Smooth muscle cell of the brain vasculature (primary cell): ENCODE data around the gene HDLBP.

Experiments
- DNase-seq: peaks from one replicate; pipeline ENCODE4 v3.0.0-alpha.2; 2012; ENCODE audit warnings: low read depth, low spot score

The HDLBP gene

GRCh38 chr2:241249654-241250053, 65.8 kb downstream of the HDLBP start:
- DNase-seq = no peak

- DNase-seq = no peak
Observed at GRCh38 chr2:241248897-241249296, 66.6 kb downstream of the HDLBP start.

- no peak for DNase-seq
Observed at GRCh38 chr2:241248289-241248688, 67.2 kb downstream of the HDLBP start.

GRCh38 chr2:241244368-241244767, 71.1 kb downstream of the HDLBP start:
- DNase-seq = no peak

DNA sequence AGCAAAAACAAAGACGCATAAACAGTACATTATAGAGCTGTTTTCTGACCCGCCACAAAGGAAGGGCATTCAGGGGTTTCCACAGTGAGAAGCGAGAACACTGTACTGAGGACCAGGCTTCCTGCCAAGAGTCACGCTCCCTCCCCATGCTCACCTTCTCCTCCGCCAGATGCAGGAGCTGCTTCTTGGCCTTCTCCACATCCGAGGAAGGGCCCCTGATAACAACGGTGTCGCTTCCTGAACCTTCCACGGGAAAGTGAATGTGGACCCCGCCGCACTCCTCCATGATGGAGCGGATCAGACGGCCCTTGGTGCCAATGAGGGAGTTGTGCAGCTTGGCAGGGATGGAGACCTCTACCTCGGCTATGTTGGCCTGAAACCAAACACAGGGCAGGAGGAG, 73.2 kb downstream of the HDLBP start:
- DNase-seq = no peak

DNA sequence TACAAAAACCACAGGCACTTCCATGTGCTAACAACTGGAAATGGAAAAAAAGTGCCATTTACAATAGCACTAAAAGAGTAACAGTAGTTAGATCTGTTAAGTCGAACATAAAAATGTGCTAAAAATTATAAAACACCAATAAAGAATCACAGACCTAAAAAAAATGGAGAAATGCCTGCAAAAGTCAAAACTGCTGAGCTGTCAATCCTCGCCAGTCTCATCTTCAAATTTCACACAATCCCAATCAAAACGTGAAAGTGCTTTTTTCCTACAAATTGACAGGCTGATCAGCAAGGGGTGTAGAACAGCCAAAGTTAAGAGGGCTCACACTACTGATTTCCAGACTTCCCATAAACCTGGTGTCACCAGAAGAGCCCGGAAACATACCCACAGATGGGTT, 73.8 kb downstream of the HDLBP start:
- DNase-seq = no peak

- no peak for DNase-seq
Observed at GRCh38 chr2:241240320-241241004, 75.0 kb downstream of the HDLBP start.

DNA sequence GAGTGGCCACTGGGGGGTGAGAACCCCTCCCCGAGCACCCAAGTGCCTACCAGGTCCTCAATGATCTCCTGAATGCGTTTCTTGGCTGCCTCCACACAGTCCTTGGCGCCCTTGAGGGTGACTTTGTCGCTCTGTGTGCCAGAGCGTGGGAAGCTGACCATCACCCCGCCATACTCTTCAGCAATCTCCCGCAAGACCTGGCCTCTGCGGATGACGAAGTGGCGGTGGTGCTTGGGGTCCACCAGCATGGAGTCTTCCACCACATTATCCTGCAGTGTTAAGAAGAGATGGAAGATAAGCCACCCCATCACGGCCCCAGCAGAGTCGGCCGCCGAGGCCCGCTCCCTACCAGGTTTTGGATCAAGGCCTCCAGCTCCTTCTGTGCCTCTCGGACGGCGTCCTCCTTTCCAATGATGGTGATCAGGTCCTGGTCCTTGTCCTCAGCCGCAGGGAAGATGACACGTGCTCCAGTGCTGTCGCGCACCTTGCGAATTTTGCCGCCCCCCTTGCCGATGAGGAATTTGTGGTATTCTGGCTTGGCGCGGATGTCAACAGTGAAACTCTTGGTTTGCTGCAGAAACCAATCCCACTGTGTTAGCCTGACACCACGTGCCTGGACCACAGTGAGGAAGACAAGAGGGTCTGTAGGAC, 75.8 kb downstream of the HDLBP start:
- no peak for DNase-seq

DNA sequence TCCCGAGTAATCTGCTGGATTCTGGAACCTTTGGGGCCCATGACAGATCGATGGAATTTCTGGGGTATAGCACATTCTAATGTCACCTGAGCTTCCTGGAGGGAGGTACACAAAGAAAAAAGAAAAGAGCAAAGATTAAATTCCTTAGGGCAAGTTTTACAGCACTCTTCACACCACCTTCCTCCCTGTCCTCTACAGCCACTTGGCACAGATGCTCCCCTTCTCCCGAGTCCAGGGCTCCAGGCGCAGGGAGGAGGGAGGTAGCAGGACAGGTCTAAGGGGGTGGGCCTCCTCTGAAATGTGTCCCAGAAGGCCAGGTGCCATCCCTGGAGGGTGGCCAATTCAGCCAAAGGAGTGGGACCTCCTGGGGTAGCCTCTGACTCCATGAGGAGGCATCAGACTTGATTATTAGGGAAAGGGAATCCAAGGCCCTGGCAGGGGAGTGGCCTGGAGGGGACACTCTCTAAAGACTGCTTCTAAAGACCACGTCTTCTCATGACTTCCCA, 76.7 kb downstream of the HDLBP start:
- DNase-seq = no peak

GRCh38 chr2:241237949-241238371, 77.5 kb downstream of the HDLBP start:
- DNase-seq = no peak

DNA sequence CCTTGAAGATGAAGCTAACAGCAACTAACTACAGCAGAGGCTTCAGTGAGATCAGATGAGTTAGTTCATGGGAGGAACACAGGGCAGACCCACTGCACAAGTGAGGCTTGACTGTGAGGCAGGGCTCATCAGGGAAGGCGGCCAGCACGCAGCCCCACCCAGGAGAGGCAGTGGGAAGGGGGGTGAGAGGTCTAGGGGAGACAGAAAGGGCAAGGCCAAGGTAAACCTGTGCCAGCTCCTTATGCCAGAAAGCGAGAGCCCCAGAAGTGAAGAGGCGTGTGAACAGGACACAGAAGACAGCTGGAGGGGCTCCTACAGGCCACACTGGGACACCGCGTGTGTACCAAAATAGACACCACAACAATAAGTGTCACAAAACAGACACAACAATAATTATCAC, 78.4 kb downstream of the HDLBP start:
- no peak for DNase-seq

GRCh38 chr2:241235859-241236593, 79.4 kb downstream of the HDLBP start:
- DNase-seq = no peak

DNA sequence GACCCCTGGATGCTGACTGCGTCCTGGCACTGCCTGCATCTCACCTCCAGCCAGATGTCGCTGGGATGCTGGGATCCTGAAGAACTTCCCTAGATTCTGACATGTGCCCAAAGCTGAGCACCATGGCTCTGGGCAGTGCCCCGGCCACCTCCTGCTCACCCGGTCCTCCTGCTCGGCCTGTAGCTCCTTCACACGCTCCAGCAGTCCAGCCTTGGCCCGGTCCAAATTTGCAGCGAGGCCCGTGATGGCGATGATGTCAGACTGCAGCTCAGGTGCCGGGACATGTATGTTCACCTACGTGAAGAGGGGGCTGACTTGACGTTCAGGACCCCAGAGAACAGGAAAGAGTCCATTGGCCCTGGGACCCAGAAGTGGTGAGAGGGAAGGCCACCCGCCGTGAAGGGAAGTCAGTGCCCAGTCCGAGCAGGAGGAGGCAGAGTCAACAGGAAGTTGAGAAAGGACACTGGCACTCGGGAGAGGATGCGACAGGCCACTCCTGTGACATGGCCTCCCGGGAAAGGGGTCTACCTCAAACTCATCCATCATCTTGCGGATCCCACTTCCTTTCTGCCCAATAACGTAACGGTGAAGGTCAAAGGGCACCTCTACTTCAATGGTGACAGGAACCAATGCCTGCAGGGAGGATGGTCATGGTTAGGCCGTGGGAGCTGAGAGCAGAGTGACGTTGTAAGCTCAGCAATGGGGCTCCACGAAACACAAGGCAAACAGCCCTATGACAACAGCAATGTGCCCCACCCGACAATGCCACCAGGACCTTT, 80.3 kb downstream of the HDLBP start:
- DNase-seq = no peak

DNA sequence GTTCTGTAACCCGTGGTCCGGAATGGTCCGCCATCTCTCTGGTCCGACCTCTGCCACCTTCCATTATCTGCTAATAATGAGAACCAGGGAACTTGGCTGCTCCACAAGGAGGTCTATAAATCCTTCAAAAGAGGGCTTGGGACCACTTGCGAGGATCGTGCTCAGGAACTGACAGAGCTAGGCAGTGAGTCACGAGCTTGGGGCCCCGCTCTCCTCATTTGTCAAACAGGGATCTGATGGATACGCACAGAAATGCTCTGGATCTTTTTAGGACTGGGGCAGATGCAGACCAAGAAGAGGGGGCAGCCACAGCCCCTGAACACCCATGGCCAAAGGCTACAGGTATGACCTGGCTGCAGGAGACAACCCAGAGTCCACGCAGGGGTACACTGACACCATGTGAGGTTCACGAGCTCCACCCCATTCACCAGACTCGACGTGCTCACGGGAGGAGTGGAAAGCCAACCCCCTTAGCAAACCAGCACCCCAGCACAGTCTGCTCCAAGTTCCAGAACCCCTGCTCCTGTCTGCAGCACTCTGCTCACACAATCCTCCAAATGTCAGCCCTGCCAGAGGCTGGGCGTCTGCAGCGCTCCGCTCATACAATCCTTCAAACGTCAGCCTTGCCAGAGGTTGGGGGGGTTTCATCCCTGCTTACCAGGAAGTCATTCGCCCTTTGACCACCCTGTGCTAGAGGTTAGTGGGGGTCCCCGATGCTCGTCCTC, 81.2 kb downstream of the HDLBP start:
- DNase-seq = no peak

DNA sequence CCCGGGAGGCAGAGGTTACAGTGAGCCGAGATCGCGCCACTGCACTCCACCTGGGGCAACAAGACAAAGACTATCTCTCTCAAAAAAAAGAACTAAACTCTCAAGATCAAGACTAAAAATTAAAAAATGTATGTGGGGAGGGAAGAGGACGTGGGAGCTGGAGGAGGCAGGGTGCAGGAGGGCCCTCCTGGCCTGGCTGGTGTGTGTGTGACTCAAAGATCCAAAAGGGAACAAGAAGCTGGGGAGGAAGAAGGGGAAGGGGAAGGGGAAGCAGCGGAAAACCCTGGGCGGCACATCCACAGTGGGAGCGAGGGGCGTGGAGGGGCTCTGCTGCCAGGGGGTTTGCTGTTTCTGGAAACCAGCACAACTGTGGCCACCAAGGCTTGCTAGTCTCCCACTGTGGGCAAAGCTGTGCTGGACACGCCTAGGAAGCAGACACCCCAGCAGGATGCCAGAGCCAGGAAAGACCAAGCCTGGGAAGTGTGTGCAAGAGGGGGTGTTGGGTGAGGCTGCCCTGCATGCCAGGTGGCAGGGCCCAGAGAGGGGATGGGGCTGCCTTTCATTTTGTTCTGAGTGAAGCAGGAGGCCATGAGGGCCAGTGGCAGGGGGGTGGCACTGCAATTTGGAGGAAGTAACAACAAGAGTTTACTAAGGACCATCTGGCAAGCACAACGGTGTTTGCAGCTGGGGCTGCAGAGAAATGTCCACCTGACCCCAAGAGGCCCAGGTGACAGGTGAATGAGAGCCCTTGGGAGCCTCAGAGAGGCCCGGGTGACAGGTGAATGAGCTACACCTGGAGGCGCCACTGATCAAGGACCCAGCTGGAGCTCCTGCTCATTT, 82.5 kb downstream of the HDLBP start:
- no peak for DNase-seq

GRCh38 chr2:241230435-241230834, 85.0 kb downstream of the HDLBP start:
- no peak for DNase-seq

DNA sequence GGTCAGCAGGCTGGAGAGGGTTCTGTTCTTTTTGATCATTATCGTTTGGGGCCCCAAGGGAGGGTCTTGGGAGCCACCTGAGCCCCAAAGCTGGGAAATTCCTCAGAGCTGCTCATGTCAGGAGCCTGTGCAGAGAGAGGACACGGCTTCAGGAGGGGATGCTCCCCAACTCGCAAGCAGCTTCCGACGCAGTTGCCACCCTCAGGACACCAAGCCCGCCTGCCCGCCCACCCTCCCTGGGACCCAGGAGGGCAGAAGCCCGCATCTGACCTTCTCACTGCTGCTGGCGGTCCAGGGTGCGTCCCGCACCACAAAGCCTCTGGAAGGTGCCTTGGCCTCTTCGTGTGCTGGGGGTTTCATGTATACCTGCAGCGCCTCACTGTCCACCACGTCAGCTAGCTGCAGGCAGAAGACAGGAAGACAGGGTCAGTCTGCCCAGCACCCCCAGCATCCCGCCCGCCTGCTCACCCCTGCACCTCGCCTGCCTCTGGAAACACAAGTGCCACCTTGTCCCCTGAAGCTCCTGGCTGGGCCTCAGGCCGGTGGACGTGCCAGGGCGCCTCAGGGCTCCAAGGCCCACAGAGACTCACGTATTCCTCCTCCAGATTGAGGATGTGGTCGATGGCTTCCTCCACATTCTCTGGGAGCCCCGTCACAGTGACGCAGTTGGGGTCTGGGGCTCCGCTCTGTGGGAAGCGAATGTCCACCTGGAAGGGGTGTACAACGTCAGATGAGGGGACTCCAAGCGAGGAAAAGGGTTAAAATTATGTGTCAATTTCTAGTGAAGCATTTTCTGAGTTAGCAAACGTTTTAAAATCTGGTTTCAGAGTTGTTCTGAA, 85.7 kb downstream of the HDLBP start:
- no peak for DNase-seq

GRCh38 chr2:241228860-241229516, 86.5 kb downstream of the HDLBP start:
- DNase-seq = no peak
